ENCODE measurements around the gene RGS17.

GRCh38 chr6:152973916-152974315, 157.2 kb downstream of the RGS17 start:
- TF ChIP-seq CTCF (IDR thresholded peaks at IDR 0.05; ENCODE audit: low read depth, low read length) (no peak), EZH2phosphoT487 (IDR thresholded peaks at IDR 0.05; ENCODE audit: low read depth) (no peak)
